Heart left ventricle (tissue), 16 donors: ENCODE data around the gene SNRPA. TPM values are rescaled to one million over a fixed set of nuclear protein-coding genes. Genes with fewer than 3 reads are reported as not detected.

Experiments used
- ATAC-seq, 4 donors: fragments of 200-7000 bp; cut with Tn5 transposase; one replicate each; pipeline ENCODE4 v1.9.1; 2020 to 2022; ENCODE audit warnings: moderate library complexity in 4 of 4, mild to moderate bottlenecking in 3 of 4, moderate number of reproducible peaks in 1 of 4
- DNase-seq, 5 donors: peaks; one replicate each; pipeline ENCODE4 v3.0.0-alpha.2; 2020
- H3K27ac ChIP-seq, 12 donors: fragments of 200-600 bp; sonication (generic) in 4 of 12; one replicate each; pipeline versions ENCODE4 v1.5.0 to v1.8.0; 2016 to 2022; ENCODE audit warnings: mild to moderate bottlenecking in 2 of 12
- H3K27me3 ChIP-seq, 9 donors: fragments of 200-600 bp; sonication (generic) in 2 of 9; one replicate each; pipeline versions ENCODE4 v1.5.1 to v1.8.0; 2016 to 2022; ENCODE audit warnings: mild to moderate bottlenecking in 3 of 9
- H3K36me3 ChIP-seq, 9 donors: fragments of 200-600 bp; sonication (generic) in 2 of 9; one replicate each; pipeline versions ENCODE4 v1.5.0 to v1.8.0; 2018 to 2022; ENCODE audit warnings: mild to moderate bottlenecking in 2 of 9
- H3K4me1 ChIP-seq, 12 donors: fragments of 200-600 bp; sonication (generic) in 4 of 12; one replicate each; pipeline versions ENCODE4 v1.5.0 to v1.8.0; 2016 to 2022; ENCODE audit warnings: mild to moderate bottlenecking in 3 of 12
- H3K4me3 ChIP-seq, 12 donors: fragments of 200-600 bp; sonication (generic) in 4 of 12; one replicate each; pipeline versions ENCODE4 v1.5.0 to v1.8.0; 2017 to 2022; ENCODE audit warnings: mild to moderate bottlenecking in 9 of 12, moderate library complexity in 4 of 12
- H3K9me3 ChIP-seq, 12 donors: fragments of 200-600 bp; sonication (generic) in 4 of 12; one replicate each; pipeline versions ENCODE4 v1.5.0 to v1.8.0; 2016 to 2022; ENCODE audit warnings: mild to moderate bottlenecking in 1 of 12
- CTCF ChIP-seq, 12 donors: fragments of 200-600 bp; sonication (generic) in 4 of 12; IDR thresholded peaks; one replicate each; pipeline versions ENCODE4 v1.5.0 to v1.8.0; 2018 to 2022; ENCODE audit warnings: antibody characterized with exemption in 12 of 12, mild to moderate bottlenecking in 5 of 12
- POLR2A ChIP-seq, 2 donors: fragments of 450-650 bp; IDR thresholded peaks; one replicate each; pipeline ENCODE4 v1.6.1; 2017; ENCODE audit warnings: antibody characterized with exemption in 2 of 2, mild to moderate bottlenecking in 2 of 2, moderate library complexity in 2 of 2
- WGBS, 4 donors: extraction: QIAGEN DNeasy Blood & Tissue Kit in 2 of 4; methylation state at CpG; one replicate each; pipeline versions ENCODE4 v1.1.5 to v1.1.7; 2013 to 2018; 5-methylcytosine and 5-hydroxymethylcytosine counted together
- intact Hi-C, 10 donors: fragments of 100-400 bp; cut with DNase I; formaldehyde crosslinking; loops; one replicate each; pipeline versions ENCODE4 v1.11.1 to v1.14.2; 2022
- polyA plus RNA-seq, 2 donors: library from polyadenylated mRNA; stranded (reverse); fragments of 200-250 nt; gene quantifications; one replicate each; pipeline ENCODE4 v1.2.3, GENCODE V29; 2013
- total RNA-seq, 9 donors: library from RNA; depleted of rRNA in 2 of 9; stranded (reverse); fragments of >200 nt in 2 of 9; fragmentation: NEBNext Ultra II Directional in 3 of 9; extraction: Animal tissue kit (Norgen Biotek cat#: 25700) in 3 of 9; gene quantifications; one replicate each; pipeline versions ENCODE4 v1.1.0 to v1.2.4, GENCODE V29; 2016 to 2023
- donor health status: ischemic (EF 13 %, LVEDD 7.1; RV severe dilation, severe dysfunction).
- donor health status: healthy with polysubstance abuse.
- donor health status: DM: no; HTN: yes; CAD: no.
- donor health status: DM: no; HTN: no; CAD: no.
- donor health status: ischemic (EF 25% LVEDD 6.9; RV normal size, moderate dysfunction).
- donor health status: ischemic (EF 25% LVEDD 5.7; RV mildly dilated, moderate dysfunction).
- donor health status: healthy.
- donor health status: DM: yes; HTN: yes; CAD: no.
- donor health status: ischemic (EF 35%, LVEDD 5.7; RV mildly dilated, moderate dysfunction).
- donor health status: nonischemic (EF 11% LVEDD 7.7; RV severe dilation, severe dysfunction).
- donor health status: DM: yes; HTN: yes; CAD: no.
- donor health status: PGD.
- donor health status: ischemic (EF 29% LVEDD 5.4; RV normal size, mild dysfunction).
- donor health status: nonischemic (EF 23%, LVEDD 6.1; RV moderate dilation, normal function).

SNRPA gene
- total and polyA plus RNA-seq, 11 donors: 22.5 to 50.2 (median 31.6) TPM

- WGBS, 4 donors: 82 to 93% (median 87%) methylated on average over 5 of the region's 5 CpGs
- Histone ChIP-seq H3K27me3 (no peaks in the 10 kb centered on the region), H3K36me3 (peaks cover 0 to 57% (median 28%) of the 10 kb centered on the region in 9 donors), H3K4me3 (no peak overlapping the region), H3K27ac (no peak overlapping the region), H3K9me3 (no peaks in the 10 kb centered on the region), H3K4me1 (peaks cover 29 to 93% (median 73%) of the 10 kb centered on the region in 12 donors)
- TF ChIP-seq POLR2A (IDR thresholded peaks at IDR 0.05) (no peak), CTCF (IDR thresholded peaks at IDR 0.05) (no peak)
- intact Hi-C loops: loop anchor here in 6 of 10 donors (5.0 to 10.0 kb wide), 5 partner anchors 91 to 386 kb away; partner anchors contain the start of genes COQ8B (in 2 of the 6), ITPKC (in 2 of the 6) and SERTAD1 (in 1 of the 6)
- no peak for ATAC-seq
- no peak for DNase-seq
Observed at GRCh38 chr19:40808497-40808896, 57.5 kb downstream of the SNRPA start.

- Histone ChIP-seq H3K9me3 (no peaks in the 10 kb centered on the region), H3K4me1 (peaks cover 19 to 83% (median 63%) of the 10 kb centered on the region in 12 donors), H3K36me3 (peaks cover 0 to 48% (median 28%) of the 10 kb centered on the region in 9 donors), H3K27me3 (no peaks in the 10 kb centered on the region), H3K4me3 (peak overlapping the region in 6 of 12 donors; percentile 52 to 65 (median 58)), H3K27ac (peak overlapping the region in 8 of 12 donors; percentile 73 to 87 (median 80))
- DNase-seq (peak in 1 of 5 donors; percentile 10), ATAC-seq (no peak)
- no peak for TF ChIP-seq POLR2A (IDR thresholded peaks at IDR 0.05)
- no peak for TF ChIP-seq CTCF (IDR thresholded peaks at IDR 0.05)
- intact Hi-C loops: loop anchor here in 6 of 10 donors (2.0 to 10.0 kb wide), 6 partner anchors 59 to 387 kb away; partner anchors contain the start of genes COQ8B (in 2 of the 6), ITPKC (in 2 of the 6), ACTMAP (in 1 of the 6) and SERTAD1 (in 1 of the 6)
- WGBS, 4 donors: 81 to 90% (median 85%) methylated on average over 34 to 39 of the region's 39 CpGs
Observed at GRCh38 chr19:40809358-40810086, 58.5 kb downstream of the SNRPA start.

GRCh38 chr19:40810160-40810559, 59.2 kb downstream of the SNRPA start:
- DNase-seq: no peak
- H3K36me3 ChIP-seq: peaks cover 0 to 44% (median 28%) of the 10 kb centered on the region in 9 donors
- no peak for TF ChIP-seq CTCF (IDR thresholded peaks at IDR 0.05)
- no peak for TF ChIP-seq POLR2A (IDR thresholded peaks at IDR 0.05)
- no peaks in the 10 kb centered on the region for H3K9me3 ChIP-seq
- peak in 1 of 4 donors; percentile 8 for ATAC-seq
- H3K4me3 ChIP-seq: peak overlapping the region in 11 of 12 donors; percentile 35 to 65 (median 54)
- 37 to 57% (median 46%) methylated on average over 4 to 14 of the region's 14 CpGs for WGBS, 4 donors
- H3K27me3 ChIP-seq: no peaks in the 10 kb centered on the region
- intact Hi-C loops: loop anchor here in 1 of 10 donors (2.0 kb wide), 1 partner anchor 59 kb away; the partner anchor contains the start of genes ACTMAP and SNRPA
- H3K4me1 ChIP-seq: peaks cover 17 to 77% (median 57%) of the 10 kb centered on the region in 12 donors
- H3K27ac ChIP-seq: peak overlapping the region in 11 of 12 donors; percentile 73 to 87 (median 80)
